Middle frontal gyrus (tissue), 1 donor: ENCODE results near the gene TMEM150B.

ENCODE experiments used
- DNase-seq: peaks from one replicate; pipeline ENCODE4 v3.0.0-alpha.2; 2015; ENCODE audit warnings: low spot score; ENCODE audit errors: extremely low spot score

TMEM150B gene

DNA sequence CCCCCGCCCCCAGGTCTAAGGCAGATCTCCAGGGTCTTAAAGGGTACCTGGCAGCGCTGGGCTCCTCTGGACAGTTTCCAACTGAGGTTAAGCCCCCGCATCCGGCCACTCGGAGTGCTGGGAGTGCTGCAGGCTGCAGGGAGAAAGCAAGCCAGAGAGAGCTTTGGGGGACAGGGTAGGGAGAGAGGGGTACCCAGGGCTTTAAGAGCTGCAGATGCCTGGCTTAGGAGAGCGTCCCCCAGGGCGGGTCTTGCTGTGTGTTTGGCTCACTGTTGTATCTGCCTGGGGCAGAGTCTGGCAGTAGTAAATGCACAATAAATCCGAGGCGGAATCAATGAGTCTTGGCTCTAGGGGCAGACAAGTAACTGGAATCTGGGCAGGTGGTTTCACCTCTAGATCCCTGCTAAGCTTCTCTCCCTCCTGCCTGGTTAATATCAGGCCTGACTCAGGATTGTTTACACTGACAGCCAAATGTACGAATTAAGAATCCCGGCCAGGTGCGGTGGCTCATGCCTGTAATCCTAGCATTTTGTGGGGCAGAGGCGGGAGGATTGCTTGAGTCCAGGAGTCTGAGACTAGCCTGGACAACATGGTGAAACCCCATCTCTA, 30.2 kb upstream of the TMEM150B start:
- DNase-seq, result no peak

DNA sequence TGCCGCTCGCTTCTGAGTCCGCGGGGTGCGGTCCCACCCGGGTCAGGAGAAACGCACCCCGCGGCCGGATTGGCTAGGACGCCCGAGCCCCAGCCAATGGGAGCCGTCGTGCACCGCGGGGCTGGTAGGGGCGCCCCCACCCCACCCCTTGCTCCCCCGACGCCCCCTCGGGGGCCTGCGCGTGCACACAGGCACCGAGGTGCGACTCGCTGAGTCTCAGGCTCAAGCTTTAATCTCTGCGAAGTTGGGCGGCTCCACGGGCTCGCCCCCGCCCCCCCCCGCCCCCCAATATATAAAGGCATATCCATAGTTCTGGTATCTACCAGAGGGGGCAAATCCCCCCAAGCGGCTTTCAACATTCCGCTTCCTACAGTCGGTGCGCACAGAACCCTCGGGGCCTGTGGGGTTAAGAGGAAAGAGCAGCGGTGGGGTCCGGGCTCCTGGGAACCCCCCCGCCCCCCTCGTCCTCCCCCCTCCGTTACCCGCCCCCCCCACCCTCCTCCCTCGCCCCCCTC, 29.6 kb upstream of the TMEM150B start, which contains the start of gene COX6B2:
TSS of gene COX6B2 (minus strand) at position 22 of the 515 bp plus-strand sequence. CDS start 198 bp downstream, outside the sequence.
- DNase-seq, result no peak

DNA sequence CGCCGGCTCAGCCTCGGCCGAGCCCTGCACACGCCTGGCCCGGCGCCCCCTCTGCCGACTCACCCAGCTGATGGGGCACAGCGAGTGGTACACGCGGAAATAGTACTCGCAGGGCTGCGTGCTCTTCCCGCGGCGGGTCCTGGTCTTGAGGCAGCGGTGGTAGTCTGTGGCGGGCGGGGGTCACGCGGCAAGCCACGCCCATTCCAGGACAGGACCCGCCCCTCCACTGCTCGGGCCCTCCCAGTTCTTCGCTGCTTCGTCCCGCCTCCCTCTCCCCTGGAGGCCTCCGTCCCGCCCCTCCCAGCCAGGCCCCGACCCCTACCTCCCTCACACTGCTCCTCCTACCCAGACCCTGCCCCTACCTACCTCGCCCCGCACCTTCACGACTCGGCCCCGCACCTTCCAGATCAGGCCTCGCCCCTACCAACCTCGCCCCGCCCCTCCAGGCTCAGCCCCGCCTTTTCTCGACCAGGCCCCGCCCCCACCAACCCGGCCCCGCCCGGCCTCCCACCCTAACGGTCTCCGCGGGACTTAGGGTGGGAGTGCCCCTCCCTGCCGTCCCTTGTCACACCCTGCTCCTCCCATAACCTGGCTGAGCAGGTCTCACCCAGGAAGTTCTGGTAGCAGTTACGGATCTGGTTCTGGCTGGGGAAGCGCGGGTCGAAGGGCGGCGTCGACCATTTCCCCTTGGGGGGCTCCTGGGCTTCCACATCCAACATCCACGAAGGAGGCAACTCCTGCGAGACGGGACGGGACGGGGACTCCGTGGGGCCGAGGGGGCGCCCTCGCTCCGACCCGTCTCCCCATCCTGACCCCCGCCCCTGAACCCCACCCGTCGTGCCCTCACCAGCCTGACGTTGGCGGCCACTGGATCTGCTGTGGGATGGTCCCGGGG, 28.9 kb upstream of the TMEM150B start:
- no peak for DNase-seq

DNA sequence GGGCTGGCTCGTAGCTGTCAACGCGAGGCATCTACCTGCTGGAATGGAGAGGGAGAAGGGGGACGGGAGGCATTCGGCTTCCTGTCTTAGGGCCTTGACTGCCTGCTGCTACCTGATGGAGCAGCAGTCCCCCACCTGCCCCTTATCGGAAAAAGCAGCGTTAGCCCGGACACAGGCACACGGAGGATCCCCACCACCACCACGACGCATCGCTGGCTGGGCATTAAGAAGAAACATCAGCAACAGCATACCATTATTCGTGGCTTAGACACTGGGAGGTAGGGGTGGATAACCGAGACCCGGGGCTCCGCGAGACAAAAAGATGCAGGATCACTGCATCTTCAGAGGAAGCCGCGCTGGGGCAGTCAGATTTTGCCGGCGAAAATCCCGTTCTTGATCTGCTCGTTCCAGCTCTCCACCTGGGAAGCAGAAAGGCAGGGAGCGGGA, 28.2 kb upstream of the TMEM150B start:
- DNase-seq, result no peak

DNA sequence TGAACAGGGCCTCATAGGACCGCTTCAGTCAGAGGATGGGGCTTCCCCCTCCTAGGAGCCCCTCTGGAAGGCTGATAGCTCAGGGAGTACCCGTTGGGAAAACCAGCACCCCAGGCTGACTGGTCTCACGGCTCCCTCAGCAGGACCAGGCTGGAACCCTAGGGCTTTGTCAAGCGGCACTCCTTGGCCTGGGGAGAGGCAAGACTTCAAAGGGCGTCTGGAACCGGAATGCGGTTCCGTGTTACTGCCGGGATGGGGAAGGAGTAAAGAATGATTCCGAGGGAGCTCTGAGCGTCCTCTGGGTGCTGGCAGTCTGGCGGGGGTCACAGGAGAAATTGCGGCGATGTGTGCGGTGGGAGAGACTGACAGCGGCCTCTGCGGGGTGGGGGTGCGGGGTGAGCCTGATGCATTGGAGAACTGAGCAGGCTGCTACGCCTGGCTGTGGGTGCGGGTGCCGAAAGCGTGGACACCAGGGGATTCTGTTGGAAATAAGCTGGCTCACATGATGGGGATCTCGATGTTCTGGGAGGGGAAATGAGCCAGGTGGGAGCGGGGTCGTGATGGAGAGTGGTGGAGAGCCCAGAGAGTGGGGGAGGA, 27.5 kb upstream of the TMEM150B start:
- no peak for DNase-seq

DNA sequence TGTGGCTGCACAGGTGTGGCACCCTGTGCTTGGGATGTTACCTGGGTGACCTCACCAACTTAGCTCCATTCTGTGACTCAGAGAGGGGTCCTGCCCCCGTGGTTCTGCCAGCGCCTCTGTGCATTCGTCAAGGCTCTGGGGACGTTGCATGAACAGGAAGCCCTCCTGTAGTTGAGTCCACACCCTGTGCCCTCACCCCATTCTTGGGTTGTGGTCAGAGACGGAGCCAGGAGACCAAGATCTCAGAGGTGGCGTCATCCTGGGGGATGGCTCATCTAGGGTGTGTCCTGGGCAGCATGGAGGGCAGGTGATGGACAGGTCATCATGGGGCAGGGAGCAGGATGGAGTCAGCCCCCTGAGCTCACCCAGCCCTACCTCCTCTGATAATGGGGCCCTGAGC, 26.9 kb upstream of the TMEM150B start:
- no peak for DNase-seq

DNA sequence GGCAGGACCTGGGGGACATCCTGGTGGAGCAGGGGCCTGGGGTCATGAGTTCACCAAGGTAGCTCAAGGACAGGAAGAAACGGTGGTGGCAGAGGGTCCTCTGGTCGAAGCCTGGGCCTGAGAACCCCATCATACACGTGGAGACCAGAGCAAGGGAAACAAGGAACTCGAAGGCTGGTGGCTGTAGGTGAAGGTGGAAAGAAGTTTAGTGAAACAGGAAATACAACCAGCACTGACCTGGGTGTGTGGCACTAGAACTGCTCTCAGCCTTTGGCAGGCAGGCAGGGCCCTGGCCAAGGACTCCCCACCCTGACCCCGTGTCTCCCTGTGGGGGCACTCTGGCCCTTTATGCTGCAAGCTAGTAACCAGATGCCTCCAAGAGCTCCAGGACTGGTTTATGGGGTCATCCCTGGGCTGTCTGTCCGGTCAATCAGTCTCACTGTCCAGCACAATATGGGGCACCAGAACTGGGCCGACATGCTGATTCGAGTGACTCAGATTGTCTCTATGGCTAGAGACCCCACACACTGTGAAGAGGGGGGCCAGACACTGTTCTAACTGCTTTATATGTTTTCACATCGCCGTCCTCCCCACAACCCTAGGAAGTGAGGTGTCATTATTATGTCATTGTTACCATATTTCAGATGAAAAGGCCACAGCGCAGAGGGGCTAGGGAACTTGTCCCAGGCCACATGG, 25.6 kb upstream of the TMEM150B start:
- DNase-seq, result no peak

DNA sequence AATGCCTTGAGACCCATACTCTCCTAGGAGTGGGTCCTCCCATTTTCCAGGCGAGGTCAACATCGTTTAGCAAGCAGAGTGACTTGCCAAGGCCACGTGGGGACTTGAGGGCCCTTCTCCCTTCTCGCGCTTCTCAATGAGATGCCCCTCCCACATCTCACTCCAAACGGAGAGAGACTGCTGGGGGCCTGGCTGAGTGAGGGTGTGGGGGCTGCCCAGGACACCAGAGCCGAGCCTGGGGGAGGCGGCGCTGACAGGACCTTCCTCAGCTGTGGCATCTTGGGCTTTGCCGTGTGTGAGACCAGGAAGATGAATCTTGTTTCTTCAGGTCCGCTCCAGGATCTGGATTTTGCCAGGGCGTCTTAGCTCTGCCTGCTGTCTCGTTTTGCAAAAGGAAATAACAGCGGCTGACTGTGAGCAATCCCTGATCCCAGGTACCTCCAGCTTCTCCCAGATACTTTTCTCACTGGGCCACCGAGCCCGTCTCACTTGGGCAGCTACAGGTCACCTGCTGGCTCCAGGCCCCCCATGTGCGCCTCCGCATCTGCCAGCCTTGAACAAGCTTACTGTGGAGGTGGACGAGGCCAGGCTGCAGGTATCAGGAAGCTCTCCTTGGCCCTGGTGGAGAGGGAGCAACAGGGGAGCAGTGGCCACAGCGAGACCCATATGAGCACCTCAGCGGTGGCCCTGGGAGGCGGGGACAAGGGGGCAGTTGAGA, 23.3 kb upstream of the TMEM150B start:
- no peak for DNase-seq

DNA sequence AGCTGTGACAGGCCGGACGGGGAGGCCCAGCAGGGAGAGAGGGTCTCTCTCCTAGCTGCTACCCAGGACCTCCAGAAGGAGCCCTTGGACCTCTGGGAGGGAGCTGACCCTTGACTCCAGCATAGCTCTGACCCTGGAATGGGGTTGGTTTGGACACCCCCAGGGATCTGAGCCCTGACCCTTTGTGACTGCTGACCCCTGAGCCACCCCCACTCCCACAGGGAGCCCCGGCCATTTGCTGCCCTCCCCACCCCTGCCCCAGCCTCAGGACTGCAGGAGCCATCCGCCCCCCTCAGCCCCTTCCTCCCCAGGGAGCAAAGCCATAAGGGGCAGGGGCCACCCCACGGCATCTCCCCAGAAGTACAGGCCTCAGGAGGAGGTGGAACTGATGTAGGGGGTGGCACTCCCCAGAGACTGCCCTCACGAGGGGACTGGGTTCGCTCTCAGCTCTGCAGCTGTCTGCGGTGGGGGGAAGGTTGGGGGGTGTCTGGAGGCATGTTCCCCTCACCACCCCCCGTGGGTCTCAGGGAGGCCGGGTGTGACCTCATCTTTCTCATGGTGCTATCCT, 22.4 kb upstream of the TMEM150B start:
- DNase-seq, result no peak

DNA sequence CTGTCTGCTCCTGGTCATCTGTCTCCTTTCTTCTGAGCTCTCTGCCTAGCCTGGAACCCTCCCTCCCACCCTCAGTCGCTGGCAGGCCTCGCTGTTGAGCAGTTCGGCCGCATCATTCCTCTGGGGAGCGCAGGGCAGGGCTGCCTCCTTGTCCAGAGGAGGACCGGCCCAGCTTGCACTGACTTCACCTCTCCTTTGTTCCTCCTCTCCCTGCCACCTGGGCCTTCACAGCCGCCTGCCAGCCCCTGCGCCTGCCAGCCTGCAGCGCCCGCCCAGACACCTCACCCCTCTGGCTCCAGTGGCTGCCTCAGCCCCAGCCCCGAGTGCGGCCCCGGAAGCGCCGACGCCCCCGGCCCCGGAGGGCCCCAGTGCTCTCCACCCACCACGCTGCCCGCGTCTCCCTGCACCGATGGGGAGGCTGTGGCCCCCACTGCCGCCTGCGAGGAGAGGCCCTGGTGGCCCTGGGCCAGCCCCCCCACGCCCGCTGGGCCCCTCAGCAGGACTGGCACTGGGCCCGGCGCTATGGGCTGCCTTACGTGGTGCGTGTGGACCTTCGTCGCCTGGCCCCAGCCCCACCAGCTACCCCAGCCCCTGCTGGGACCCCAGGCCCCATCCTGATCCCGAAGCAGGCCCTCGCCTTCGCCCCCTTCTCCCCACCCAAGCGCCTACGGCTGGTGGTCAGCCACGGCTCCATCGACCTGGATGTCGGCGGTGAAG, 21.7 kb upstream of the TMEM150B start:
- DNase-seq, result no peak

DNA sequence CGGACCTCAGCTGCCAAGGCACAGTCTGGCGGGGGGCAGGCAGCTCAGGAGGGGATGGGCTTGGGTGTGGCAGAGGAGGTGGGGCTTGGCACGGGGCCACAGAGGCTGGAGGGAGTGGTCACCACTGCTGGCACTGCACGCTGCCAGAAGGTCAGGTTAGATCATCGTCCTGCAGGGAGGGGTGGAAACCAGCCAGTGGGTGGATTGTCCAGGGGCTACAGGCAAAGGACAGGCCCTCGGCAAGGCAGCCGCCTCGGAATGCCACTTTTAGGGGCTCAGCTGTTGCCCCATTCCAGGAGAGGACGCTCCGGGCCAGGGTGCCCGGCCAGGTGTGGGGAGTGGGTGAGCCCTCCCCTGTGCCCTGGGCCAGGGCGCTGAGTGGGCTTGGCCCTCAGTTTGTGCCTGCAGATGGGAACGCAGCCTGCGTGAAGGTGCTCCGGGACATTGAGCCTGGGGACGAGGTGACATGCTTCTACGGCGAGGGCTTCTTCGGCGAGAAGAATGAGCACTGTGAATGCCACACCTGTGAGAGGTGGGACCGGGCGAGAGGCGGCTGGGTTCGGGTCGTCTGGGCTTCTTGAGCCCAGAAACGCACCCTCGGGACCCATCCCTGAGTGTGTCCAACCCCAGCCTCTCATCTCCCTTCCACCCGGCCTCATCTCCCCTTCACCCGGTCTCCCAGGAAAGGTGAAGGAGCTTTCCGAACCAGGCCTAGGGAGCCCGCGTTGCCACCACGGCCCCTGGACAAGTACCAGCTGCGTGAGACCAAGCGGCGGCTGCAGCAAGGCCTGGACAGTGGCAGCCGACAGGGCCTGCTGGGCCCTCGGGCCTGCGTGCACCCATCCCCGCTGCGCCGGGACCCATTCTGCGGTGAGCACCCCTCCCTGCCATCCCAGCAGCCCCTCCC, 20.9 kb upstream of the TMEM150B start:
- no peak for DNase-seq

DNA sequence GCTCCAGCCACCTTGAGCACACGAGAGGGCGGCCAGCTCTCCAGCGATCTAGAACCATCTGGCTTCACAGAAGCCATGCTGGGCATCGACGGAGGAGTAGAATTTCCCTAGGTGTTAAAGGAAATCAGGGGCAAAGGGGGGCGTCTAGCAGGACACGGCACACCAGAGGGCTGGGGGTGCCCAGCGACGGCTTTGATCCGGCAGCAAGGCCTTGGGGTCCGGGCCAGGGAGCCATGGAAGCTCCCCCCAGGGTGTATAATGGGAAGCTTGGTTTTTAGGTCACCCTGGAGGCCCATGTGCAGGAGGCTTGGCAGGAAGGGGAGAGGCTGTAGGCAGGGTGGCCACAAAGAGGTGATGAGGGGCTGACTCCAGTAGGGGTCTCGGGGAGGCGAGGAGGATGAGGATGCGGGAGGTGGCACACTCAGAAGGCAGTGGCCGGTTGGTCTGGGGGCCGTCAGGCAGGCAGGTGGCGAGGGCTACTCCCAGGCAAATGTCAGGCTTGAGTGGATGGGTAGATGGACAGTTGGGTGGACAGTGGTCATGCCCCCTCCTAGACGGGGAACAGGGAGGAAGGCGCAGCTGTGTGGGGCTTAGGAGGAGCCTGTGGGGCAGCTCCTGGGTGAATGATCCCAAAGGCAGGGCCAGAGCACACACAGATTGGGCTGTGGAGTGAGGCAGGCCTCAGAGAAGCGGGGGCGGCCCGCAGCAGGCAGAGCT, 20.1 kb upstream of the TMEM150B start:
- no peak for DNase-seq

DNA sequence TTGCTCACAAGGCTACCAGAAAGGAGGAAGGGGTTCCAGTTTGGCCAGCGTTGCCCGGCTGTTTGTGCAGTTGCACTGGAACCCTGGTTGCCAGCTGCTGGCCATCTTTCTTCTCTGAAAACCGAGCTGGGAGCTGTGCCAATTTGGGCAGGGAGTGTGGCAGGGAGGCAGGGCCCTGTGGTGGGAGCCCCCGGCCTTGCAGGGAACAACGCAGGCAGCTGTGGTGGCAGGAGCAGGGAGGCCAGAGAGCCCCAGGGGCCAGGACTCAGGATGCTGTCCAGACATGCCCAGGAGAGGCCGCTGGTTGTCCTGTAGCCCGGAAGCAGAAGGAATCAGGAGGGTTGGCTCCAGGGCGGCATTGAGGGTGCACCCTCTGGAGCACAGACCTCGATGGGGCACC, 19.3 kb upstream of the TMEM150B start:
- no peak for DNase-seq

DNA sequence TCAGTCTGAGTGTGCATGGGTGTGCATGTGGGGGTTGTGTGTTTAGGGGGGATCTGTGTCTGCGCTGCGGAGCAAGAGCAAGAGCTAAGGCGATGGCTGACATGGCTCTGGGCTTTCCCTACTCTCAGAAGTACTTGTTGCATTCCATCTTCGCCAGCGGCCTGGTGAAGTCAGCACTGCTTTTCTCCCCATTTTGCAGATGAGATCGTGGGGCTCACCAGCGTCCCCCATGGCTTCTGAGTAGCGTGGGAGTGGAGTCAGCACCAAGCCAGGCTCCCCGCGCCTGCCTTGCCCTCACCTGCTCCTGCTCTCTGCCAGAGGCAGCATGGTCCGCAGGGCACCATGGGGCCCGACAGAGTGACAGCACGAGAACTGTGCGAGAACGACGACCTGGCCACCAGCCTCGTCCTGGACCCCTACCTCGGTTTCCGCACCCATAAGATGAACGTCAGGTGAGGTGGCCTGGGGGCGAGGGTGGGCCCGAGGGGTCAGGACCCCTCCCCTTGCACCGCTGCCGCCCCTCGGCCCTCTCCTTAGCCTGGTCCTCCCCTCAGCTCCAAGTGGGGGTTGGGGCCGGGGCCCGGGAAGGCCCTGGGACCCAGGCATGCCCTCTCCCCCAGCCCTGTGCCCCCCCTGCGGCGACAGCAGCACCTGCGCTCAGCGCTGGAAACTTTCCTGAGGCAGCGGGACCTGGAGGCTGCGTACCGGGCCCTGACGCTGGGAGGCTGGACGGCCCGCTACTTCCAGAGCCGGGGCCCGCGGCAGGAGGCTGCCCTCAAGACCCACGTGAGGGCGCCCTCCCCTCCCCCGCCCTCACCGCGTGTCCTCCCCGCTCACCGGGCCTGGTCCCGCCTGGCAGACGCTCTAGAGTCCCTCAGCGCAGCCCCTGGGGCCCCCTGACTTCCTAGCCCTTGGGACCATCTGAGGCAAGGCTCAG, 16.7 kb upstream of the TMEM150B start:
- DNase-seq, result no peak

DNA sequence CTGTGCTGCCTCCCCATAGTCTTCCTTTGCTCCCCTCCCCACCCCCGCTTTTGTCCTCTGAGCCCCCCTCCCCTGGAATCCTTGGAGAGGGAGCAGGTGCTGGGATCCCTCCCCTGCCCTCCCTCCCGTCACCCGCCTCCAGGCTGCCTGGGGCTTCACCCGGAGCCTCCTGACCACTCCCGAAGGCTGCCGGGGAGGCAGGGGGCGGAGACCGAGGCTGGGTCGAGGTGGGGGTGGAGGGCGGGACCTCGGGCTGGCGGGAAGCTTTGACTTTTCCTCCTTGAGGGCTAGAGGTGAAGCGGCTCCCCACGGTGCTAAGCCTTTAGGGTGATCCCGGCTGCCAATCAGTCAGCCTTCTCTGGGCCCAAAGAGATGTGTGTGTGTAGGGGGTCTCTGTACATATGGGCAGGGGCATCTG, 16.0 kb upstream of the TMEM150B start:
- no peak for DNase-seq

DNA sequence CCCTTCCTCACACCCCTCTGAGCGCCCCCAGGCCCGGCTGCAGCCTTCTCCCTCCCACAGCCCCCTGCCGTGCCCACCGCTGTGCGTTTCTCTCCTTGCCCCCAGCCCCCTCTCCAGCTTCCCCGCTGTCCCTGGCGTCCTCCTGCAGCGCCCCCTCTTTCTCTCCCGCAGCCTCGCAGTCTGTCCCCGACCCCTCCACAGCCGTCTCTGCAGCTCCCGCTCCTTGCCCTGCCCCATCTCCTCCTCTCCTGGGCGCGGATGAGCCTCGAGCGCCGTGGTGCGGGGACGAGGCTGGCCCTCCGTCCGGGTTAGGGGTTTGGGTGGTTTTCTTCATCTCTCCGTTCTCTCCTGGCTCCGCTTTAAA, 15.6 kb upstream of the TMEM150B start:
- DNase-seq, result no peak
